Activated CD4-positive, CD25-positive, alpha-beta regulatory T cell treated with anti-CD3 and anti-CD28 coated beads, Interleukin-2, amount 50 U/mL, for 16 hours (primary cell): ENCODE measurements around the gene IGFN1.

Experiments used
- DNase-seq: peaks from one replicate; pipeline ENCODE4 v3.0.0-alpha.2; 2020; ENCODE audit warnings: low read depth, low spot score

The IGFN1 gene

DNA sequence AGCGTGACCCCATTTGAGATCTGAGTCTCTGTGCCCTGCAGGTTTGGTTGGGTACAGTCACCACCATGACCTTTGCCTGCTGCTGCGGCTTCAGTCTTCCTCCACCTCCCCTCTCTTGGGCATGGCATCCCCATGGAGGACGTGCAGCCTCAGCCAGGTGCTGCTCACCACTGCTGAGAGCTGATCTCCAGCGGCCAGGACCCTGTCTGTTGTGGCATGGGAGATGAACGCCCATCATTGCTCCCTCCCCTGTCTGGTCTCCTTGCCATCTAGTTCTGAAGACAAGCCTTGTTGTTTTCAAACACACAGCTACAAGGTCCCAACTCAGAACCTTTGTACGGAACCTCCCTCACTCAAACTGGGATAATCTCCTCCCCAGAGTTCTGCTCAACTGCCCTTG, 73.4 kb downstream of the IGFN1 start:
- no peak for DNase-seq

DNA sequence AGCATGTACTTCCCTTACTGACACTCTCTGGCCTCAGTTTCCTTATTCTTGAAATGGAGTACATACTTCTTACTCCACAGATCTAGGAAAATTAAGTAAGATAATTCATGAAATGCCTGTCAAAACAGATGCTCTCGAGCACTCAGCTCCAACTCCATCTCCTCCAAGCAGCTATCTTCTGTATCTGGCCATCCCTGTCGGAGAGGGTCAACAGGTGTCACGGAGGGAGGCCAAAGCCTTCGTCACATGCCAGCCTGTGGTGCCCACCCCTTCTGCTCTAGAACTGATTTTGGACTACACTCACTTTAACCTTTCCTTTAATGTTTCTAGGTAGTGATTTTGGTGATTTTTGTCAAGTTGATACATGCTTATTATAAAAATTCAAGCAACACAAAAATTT, 73.9 kb downstream of the IGFN1 start:
- DNase-seq: no peak

DNA sequence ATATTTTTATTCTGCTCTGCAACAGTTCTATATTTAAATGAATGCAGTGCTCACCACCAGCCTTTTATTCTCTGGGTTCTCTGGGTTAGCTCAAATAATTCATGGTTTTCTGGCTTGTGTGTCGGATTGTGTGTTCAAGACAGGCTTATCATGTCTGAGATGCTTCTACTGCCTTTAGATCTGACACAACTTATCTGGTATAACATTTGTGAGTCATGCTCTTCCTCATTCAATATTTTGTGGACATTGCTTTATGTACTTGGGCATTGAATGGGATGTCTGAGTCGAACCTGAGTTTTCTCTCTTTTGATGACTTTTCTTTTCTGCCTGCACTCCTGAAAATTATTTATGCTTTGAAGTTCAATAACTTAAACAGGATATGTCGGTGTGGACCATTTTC, 75.1 kb downstream of the IGFN1 start:
- DNase-seq: no peak

DNA sequence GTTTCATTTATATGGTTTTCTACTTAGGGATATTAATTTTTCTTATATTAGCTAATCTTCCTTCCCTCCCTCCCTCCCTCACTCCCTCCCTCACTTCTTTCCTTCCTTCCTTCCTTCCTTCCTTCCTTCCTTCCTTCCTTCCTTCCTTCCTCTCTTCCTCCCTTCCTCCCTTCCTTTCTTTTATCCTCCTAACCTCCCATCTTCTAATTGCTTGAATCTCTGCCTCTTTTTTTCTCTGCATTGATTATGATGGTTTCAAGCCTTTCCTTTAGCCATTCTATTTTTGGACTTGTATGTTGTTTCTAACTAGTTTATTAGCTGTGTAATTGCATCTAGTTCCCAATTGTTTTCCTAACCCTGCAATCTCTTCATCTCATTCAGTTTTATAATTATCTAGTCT, 75.7 kb downstream of the IGFN1 start:
- no peak for DNase-seq

DNA sequence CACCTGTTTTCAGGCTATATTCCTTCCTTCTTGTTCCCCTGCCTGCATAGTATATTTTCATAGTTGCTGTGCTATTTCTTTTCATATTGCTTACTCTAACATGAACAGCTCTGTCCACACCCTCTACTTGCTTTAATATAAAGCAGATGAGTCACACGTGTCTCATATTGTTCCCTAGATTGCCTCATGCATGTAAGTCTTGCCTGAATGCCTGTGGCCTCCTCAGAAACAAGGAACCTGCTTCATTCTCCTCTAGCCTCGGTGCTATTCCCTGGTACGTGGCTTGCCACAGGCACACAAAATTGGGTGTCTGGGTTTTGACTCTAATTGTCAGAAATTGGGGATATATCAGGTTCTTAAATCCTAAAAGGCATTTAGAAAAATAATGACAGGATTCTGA, 76.2 kb downstream of the IGFN1 start:
- no peak for DNase-seq

DNA sequence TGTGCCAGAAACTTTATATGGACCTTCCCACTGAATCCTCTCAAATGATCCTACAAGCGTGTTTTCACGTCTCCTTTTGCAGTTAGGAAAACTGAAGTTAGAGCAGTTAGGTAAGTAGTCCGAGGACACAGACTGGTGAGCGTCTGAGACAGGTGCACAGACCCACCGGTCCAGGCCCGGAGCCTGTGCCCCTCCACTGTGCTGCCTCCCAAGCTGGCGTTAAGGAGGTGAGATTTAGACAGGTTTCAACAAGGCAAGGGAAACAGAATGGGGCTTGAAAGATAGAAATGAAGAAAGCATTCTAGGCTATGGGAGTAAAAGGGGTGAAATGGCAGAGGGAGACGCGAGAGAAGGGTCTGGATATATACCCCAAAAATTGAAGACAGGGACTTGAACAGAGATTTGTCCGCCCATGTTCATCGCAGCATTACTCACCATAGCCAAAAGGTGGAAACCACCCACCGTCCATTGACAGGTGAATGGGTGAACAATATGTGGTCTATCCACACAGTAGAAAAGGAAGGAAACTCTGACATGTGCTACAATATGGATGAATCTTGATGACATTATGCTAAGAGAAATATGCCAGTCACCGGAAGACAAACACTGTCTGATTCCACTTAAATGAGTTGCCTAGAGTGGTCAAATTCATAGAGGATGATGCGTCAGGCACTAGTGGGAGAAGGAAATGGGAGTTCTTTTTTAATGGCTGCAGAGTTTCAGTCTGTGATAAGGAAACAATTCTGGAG, 77.0 kb downstream of the IGFN1 start:
- DNase-seq: no peak

DNA sequence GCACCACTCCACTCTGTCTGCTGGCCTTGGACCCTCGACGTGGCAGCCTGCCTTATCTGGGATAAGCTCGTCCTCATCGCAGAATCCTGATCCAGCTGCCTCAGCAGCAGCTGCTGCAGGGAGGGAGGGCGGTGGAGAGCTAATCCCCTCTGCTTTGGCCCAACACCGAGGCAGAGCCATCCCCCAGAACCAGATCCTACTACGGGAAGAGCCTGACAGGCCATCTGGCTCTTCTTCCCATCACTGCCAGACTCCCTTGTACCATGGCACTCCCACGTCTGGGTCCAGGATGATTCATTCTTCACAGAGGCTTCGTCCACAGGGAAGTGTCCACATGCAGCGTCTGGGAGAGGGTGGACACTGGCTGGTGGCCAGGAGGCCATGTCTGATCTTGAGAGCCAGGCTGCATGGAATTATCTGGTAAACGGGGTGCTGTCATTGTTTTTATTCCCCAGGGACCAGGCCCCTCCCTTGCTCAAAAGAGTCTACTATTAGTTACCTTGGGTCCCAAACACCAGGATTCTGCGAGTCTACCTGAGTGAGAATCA, 78.1 kb downstream of the IGFN1 start:
- DNase-seq: no peak

DNA sequence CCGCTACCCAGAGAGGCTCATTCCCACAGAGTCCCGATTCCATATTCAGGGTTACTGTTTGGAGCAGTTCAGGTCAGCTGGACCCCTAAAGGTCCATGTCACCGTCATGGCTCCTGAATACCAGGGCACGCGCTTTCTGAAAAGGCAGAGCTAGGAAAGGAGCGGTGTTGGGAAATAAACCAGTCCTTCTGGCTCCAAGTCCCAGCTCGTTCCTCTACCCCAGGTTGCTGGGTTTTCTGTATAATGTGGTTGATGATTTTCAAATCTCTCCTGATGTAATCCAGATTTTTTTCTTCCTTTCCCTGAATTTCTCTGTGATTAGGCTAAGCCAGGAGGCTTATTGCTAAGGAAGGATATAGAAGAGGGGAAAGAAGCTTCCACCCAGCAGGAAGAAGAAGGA, 78.7 kb downstream of the IGFN1 start:
- DNase-seq: no peak

DNA sequence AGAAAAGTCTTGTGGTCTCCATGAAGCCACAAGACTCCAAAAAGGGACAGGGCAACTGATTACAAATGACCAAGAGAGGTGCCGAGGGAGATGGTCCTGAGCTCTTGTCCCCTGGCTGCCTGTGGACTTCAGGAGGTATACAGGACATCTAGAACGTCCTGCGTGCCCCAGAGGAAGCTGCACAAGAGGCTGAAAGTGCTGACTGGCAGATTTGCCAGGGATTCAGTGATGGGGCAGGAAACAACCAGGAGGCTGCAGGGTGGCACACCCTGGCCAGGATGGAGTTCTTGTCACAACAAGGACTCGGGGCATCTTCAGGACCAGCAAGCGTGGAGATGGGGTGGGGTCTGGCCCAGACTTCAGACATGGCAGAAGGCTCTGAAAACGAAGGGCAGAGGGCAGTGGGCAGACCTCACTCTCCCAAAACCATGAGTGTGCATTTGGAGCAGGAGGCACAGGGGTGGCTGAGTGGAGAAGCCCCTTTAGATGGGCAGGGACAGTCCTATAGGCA, 79.3 kb downstream of the IGFN1 start:
- DNase-seq: no peak

DNA sequence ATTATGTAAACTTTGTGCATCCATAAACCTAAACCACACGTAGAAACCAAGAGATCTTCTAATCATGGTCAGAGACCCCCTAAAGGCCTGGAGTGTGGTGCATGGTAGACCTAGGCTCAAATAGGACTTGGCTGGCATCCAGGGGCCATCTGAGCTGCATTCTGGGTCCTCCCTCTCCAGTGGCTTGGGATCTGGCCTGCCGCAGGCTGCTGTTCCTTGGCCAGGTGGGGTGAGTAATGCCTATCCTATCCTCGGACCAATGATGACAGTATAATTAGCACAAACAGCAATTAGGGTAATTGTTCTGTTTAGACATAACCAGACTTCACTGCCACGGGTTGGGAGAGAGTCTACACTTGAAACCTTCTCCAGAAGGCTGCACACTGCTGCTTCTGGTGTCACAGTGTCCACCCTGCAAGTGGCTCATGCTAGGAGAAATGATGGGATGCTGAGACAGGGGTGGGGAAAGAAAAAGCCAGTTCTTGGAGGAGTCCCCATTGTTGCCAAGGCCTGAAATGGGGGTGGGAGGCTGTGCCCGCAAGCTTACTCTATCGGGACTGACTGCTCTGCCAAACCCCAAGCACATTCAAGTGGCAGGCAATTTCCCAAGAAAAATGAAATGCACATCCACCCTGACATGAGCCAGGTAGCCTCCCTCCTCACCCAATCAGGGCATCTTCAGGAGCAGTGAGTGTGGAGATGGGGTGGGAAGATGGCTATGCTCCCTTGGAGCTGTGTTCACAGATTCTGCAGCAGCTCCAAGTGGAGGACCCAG, 80.2 kb downstream of the IGFN1 start:
- DNase-seq: no peak

DNA sequence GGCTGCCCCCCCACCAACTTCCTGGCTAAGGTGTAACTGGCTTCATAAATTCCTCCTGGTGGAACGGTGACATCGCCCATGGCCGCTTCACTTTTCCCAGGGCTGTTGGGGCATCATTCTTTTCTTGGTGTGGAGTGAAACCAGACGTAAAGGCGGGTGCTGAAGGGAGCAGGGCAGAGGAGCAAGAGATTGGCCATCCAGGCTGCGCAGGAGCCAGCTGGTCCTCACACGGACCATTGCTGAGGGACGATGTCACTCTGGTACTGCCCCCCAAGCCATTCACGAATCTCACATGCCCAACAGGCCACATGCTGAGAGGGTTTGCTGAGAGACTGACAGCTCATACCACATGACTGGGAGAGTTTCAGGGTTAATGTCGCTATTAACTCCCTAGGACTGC, 82.2 kb downstream of the IGFN1 start:
- DNase-seq: no peak

DNA sequence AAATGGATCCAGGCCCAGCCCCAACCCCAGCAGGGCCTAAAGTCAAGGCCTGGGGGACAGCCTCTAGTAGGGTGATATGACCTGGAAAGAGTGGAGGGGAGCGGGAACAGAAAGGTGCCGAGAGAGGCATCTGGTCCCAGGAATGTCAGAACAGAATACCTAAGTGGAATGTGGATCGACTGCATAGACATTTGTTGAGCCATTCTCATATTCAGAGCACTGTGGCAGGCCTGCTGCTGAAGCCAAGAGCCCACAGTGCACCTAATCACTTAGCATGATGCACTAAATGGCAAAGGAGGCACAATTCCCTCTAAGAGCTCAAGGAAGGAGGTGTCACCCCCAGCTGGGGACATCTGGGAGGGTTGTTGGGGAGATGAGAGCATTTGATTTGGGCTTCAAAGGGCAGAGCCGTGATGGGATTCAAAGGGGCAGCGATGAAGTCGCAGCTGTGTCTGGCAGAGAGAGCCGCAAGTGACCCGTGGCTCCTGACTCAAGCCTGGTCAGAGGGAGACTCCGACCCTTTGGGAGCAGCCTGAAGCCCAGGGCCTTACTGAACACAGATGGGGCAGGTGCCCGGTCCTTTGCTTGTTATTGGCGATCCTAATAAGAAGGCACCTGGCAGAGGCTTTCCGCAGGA, 84.1 kb downstream of the IGFN1 start:
- DNase-seq: no peak

DNA sequence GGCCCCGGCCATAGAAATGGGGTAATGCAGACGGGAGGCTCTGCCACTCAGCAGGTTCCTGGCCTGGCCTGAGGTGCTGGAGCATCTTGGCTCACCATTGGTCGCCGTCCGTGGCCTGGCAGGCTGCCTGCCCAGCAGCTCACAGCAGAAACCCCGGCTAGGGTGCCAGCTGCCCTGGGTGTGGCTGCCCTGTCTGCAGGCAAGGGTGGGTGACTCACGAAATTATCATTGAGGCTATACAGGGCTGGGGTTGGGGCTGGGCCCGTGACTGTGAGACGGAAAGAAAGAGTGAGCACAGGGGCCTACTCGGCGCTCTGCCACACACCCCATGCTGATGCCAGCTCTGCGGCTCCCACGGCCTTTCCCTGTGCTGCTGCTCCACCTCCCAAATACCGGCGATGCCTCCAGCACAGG, 84.6 kb downstream of the IGFN1 start:
- DNase-seq: no peak

DNA sequence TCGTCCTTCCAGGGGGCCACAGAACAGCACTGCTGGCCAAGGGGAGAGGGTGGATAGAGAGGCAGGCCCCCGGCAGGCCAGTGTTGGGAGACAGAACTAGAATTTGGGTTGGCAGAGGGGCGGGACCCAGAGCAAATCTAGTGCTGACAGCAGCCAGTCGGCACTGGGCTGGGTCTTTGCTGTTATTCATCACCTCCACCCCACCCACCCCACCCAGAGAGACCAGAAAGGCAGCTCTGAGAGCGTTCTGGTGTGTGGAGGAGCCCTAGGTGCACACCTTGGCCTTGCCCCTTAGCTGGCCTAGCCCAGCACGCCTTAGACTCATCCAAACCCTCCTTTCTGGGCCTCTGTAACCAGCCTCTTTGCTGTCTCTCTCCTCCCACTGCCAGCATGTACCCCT, 86.3 kb downstream of the IGFN1 start:
- DNase-seq: no peak

DNA sequence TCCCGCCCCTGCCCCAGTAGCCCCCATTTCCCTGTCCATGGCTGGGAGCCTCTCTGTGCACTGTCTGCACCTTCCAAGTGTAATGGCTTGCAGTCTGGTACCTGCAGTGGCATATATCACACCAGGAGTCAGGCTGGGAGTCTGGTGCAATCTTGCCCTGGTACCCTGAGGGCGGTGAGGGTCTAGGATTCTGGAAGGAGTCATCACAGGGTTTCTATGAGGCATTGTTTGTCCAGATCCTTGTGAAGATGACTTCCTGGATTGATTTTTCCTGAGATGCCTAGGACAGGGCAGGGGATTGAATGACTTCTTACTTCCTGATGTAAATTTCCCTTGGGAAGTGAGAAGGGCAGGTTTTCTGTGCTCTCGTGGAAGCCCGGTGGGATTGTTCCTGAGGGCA, 86.8 kb downstream of the IGFN1 start:
- no peak for DNase-seq
